WTC11 (cell line): Measurements from ENCODE around the gene FLNA. TPM values are rescaled to one million over a fixed set of nuclear protein-coding genes. Genes with fewer than 3 reads are reported as not detected.
"Not testable (repeated sequence)": the region's sequence is repeated elsewhere in the genome, so short reads cannot be mapped to it uniquely, and the experiment has no call there.

Experiments used
- ATAC-seq: fragments of 200-7000 bp; cut with Tn5 transposase; 2 replicates; pipeline ENCODE4 v1.10.0; 2021; ENCODE audit warnings: mild to moderate bottlenecking, moderate library complexity
- CTCF ChIA-PET: fragments of 300-600 bp; sonication (Branson Sonifier 250); formaldehyde crosslinking; loops from one replicate; lab custom pipeline; 2021; ENCODE audit warnings: antibody characterized with exemption; lab: Charles Lee
- POLR2A ChIA-PET: fragments of 350-600 bp; sonication (Branson Sonifier 250); formaldehyde crosslinking; loops from one replicate; lab custom pipeline; 2021; ENCODE audit warnings: antibody characterized with exemption; lab: Charles Lee
- DNase-seq: peaks from one replicate; pipeline ENCODE4 v3.0.0; 2021; ENCODE audit warnings: low spot score
- H3K27ac Mint-ChIP-seq: 2 replicates; pipeline ENCODE4 v1.8.0; 2021; ENCODE audit warnings: mixed read lengths
- H3K27me3 Mint-ChIP-seq: 2 replicates; pipeline ENCODE4 v1.8.0; 2021; ENCODE audit warnings: low read depth, mild to moderate bottlenecking, moderate library complexity, mixed read lengths
- H3K36me3 Mint-ChIP-seq: 2 replicates; pipeline ENCODE4 v1.8.0; 2021; ENCODE audit warnings: mixed read lengths
- H3K4me1 Mint-ChIP-seq: 2 replicates; pipeline ENCODE4 v1.8.0; 2022; ENCODE audit warnings: mixed read lengths
- H3K4me3 Mint-ChIP-seq: 2 replicates; pipeline ENCODE4 v1.8.0; 2021; ENCODE audit warnings: mild to moderate bottlenecking, moderate library complexity, mixed read lengths
- H3K9me3 Mint-ChIP-seq: 2 replicates; pipeline ENCODE4 v1.8.0; 2021; ENCODE audit warnings: mixed read lengths
- AFF4 ChIP-seq: sonication (generic); formaldehyde crosslinking; IDR thresholded peaks from 2 replicates; pipeline ENCODE4 v1.8.1; 2023; ENCODE audit warnings: mild to moderate bottlenecking, missing genetic modification reagents, borderline replicate concordance
- ATF3 ChIP-seq: sonication (generic); formaldehyde crosslinking; conservative IDR thresholded peaks from 2 replicates; pipeline ENCODE4 v1.8.1; 2022; ENCODE audit warnings: mild to moderate bottlenecking, missing genetic modification reagents
- FOXP4 ChIP-seq: sonication (generic); formaldehyde crosslinking; IDR thresholded peaks from 2 replicates; pipeline ENCODE4 v1.8.0; 2022; ENCODE audit warnings: mild to moderate bottlenecking, missing genetic modification reagents
- HMGXB4 ChIP-seq: sonication (generic); formaldehyde crosslinking; IDR thresholded peaks from 2 replicates; pipeline ENCODE4 v1.8.1; 2023; ENCODE audit warnings: mild to moderate bottlenecking, moderate library complexity, missing genetic modification reagents
- IRF2 ChIP-seq: sonication (generic); formaldehyde crosslinking; IDR thresholded peaks from 2 replicates; pipeline ENCODE4 v1.8.0; 2022; ENCODE audit warnings: low read depth, missing genetic modification reagents, borderline replicate concordance
- JUN ChIP-seq: sonication (generic); formaldehyde crosslinking; IDR thresholded peaks from 2 replicates; pipeline ENCODE4 v1.8.0; 2023; ENCODE audit warnings: mild to moderate bottlenecking, missing genetic modification reagents
- KAT7 ChIP-seq: sonication (generic); formaldehyde crosslinking; IDR thresholded peaks from 2 replicates; pipeline ENCODE4 v1.8.1; 2023; ENCODE audit warnings: missing genetic modification reagents, mild to moderate bottlenecking, borderline replicate concordance
- MXD4 ChIP-seq: fragments of 250-450 bp; sonication (Bioruptor Pico); IDR thresholded peaks from 2 replicates; pipeline ENCODE4 v1.8.0; 2021; ENCODE audit warnings: mild to moderate bottlenecking, moderate library complexity, borderline replicate concordance
- NR2C2 ChIP-seq: sonication (generic); formaldehyde crosslinking; IDR thresholded peaks from 2 replicates; pipeline ENCODE4 v1.8.0; 2022; ENCODE audit warnings: mild to moderate bottlenecking, missing genetic modification reagents
- TCF7 ChIP-seq: sonication (generic); formaldehyde crosslinking; IDR thresholded peaks from 2 replicates; pipeline ENCODE4 v1.8.0; 2022; ENCODE audit warnings: mild to moderate bottlenecking, low read depth, missing genetic modification reagents, moderate library complexity
- TEAD1 ChIP-seq: sonication (generic); formaldehyde crosslinking; IDR thresholded peaks from 2 replicates; pipeline ENCODE4 v1.8.0; 2022; ENCODE audit warnings: mild to moderate bottlenecking, missing genetic modification reagents
- ZNF121 ChIP-seq: sonication (generic); formaldehyde crosslinking; IDR thresholded peaks from 2 replicates; pipeline ENCODE4 v1.8.0; 2023; ENCODE audit warnings: missing genetic modification reagents
- ZNF263 ChIP-seq: sonication (generic); formaldehyde crosslinking; IDR thresholded peaks from 2 replicates; pipeline ENCODE4 v1.8.1; 2022; ENCODE audit warnings: low read depth, mild to moderate bottlenecking, moderate library complexity, missing genetic modification reagents
- ZNF425 ChIP-seq: fragments of 250-450 bp; sonication (Bioruptor Pico); conservative IDR thresholded peaks from 2 replicates; pipeline ENCODE4 v1.9.0; 2021; ENCODE audit warnings: mild to moderate bottlenecking
- total RNA-seq: library from RNA; stranded (reverse); gene quantifications from 3 replicates; pipeline ENCODE4 v1.2.3, GENCODE V29; 2021

The FLNA gene
- total RNA-seq, 1 experiment from 2014 or later = 1,017 TPM

- no peak for TF ChIP-seq NR2C2
- no peak for TF ChIP-seq TCF7 (CRISPR knock-in tag)
- TF ChIP-seq ATF3 (CRISPR knock-in tag) = no peak
- TF ChIP-seq KAT7 (CRISPR knock-in tag) = no peak
- TF ChIP-seq AFF4 (CRISPR knock-in tag) = no peak
Observed at GRCh38 chrX:154349359-154349935, 25.0 kb downstream of the FLNA start (continued).

- Mint-ChIP-seq H3K27ac (no peak overlapping the region), H3K4me3 (no peak overlapping the region), H3K27me3 (no peaks in the 10 kb centered on the region), H3K4me1 (peaks cover 5% of the 10 kb centered on the region; the same call in 1 of the 2 replicates), H3K36me3 (peaks cover 18% of the 10 kb centered on the region), H3K9me3 (no peaks in the 10 kb centered on the region)
- CTCF ChIA-PET = interaction anchor here (1.0 kb wide), 1 partner anchor 24 kb away, joined by 3 read pairs; no protein-coding TSS in a partner anchor
- DNase-seq (no peak), ATAC-seq (no peak)
- POLR2A ChIA-PET = interaction anchor here (0.6 to 0.8 kb wide), 2 partner anchors 14 to 25 kb away, joined by 3 read pairs; no protein-coding TSS in a partner anchor
- TF ChIP-seq MXD4 = no peak
- no peak for TF ChIP-seq JUN
Observed at GRCh38 chrX:154348646-154349358, 25.6 kb downstream of the FLNA start.

GRCh38 chrX:154348114-154348531, 26.3 kb downstream of the FLNA start:
- ATAC-seq (no peak), DNase-seq (no peak)
- H3K27me3 Mint-ChIP-seq = no peaks in the 10 kb centered on the region
- CTCF ChIA-PET = interaction anchor here (0.7 kb wide), 1 partner anchor 385 kb away, joined by 4 read pairs; no protein-coding TSS in a partner anchor
- H3K4me1 Mint-ChIP-seq = peaks cover 5% of the 10 kb centered on the region; the same call in 1 of the 2 replicates
- no peaks in the 10 kb centered on the region for H3K9me3 Mint-ChIP-seq
- TF ChIP-seq NR2C2 (no peak), IRF2 (CRISPR knock-in tag) (no peak), ZNF425 (CRISPR knock-in tag) (no peak), TEAD1 (CRISPR knock-in tag) (no peak), FOXP4 (CRISPR knock-in tag) (no peak), ZNF121 (CRISPR knock-in tag) (no peak), ZNF263 (no peak), HMGXB4 (CRISPR knock-in tag) (no peak), MXD4 (no peak)
- POLR2A ChIA-PET = interaction anchor here (0.8 kb wide), 1 partner anchor 26 kb away, joined by 3 read pairs; no protein-coding TSS in a partner anchor
- no peak overlapping the region for H3K27ac Mint-ChIP-seq
- H3K4me3 Mint-ChIP-seq = no peak overlapping the region
- H3K36me3 Mint-ChIP-seq = peaks cover 12% of the 10 kb centered on the region

- CTCF ChIA-PET, DNase-seq, H3K9me3 Mint-ChIP-seq, POLR2A ChIA-PET, H3K27me3 Mint-ChIP-seq, H3K4me1 Mint-ChIP-seq, H3K36me3 Mint-ChIP-seq, H3K4me3 Mint-ChIP-seq, H3K27ac Mint-ChIP-seq: not testable (repeated sequence)
- peak; percentile 16 for ATAC-seq
Observed at GRCh38 chrX:154343620-154344019, 30.8 kb downstream of the FLNA start.

GRCh38 chrX:154343063-154343462, 31.4 kb downstream of the FLNA start:
- H3K4me1 Mint-ChIP-seq, ATAC-seq, H3K9me3 Mint-ChIP-seq, DNase-seq, CTCF ChIA-PET, H3K27ac Mint-ChIP-seq, H3K27me3 Mint-ChIP-seq, H3K4me3 Mint-ChIP-seq, H3K36me3 Mint-ChIP-seq, POLR2A ChIA-PET: not testable (repeated sequence)
